Bronchial epithelial cell (primary cell): ENCODE results near the gene HDAC4. TPM values are rescaled to one million over a fixed set of nuclear protein-coding genes. Genes with fewer than 3 reads are reported as not detected.

Source experiments
- DNase-seq: peaks from one replicate; pipeline ENCODE4 v3.0.0-alpha.2; 2010; ENCODE audit warnings: low read depth
- FAIRE-seq: peaks from 2 replicates; lab custom pipeline; 2011; peaks lifted over from hg19 to GRCh38; lab: Jason Lieb, UNC
- H3K27me3 ChIP-seq: 2 replicates; pipeline ENCODE4 v1.5.1; 2011; ENCODE audit warnings: low read length; ENCODE audit not compliant: control insufficient read depth, insufficient read depth
- H3K36me3 ChIP-seq: 2 replicates; pipeline ENCODE4 v1.5.1; 2011; ENCODE audit warnings: low read length; ENCODE audit not compliant: control insufficient read depth, insufficient read depth
- H3K4me3 ChIP-seq: 2 replicates; pipeline ENCODE4 v1.5.1; 2011; ENCODE audit warnings: mild to moderate bottlenecking, low read depth, low read length, control low read depth
- CTCF ChIP-seq: IDR thresholded peaks from 2 replicates; pipeline ENCODE4 v1.5.1; 2011; ENCODE audit warnings: mild to moderate bottlenecking, moderate library complexity, low read length, control low read depth, inconsistent platforms; ENCODE audit not compliant: insufficient read depth, severe bottlenecking
- total RNA-seq: library from RNA; depleted of rRNA; stranded (reverse); fragments of >200 nt; gene quantifications from 2 replicates; pipeline ENCODE4 v1.2.1, GENCODE V29; 2014

HDAC4 gene
- total RNA-seq, 1 donor from 2014 or later, result 5.3 TPM

GRCh38 chr2:239014458-239015217, 386.2 kb downstream of the HDAC4 start:
- DNase-seq, result no peak
- FAIRE-seq, result no peak
- H3K36me3 ChIP-seq, result no peaks in the 10 kb centered on the region

GRCh38 chr2:239013678-239013976, 387.2 kb downstream of the HDAC4 start:
- Histone ChIP-seq H3K36me3 (no peaks in the 10 kb centered on the region), H3K27me3 (peaks cover 2% of the 10 kb centered on the region), H3K4me3 (no peak overlapping the region)
- TF ChIP-seq CTCF, result no peak
- DNase-seq, result no peak
- no peak for FAIRE-seq

More at GRCh38 chr2:239014458-239015217, 386.2 kb downstream of the HDAC4 start:
- Histone ChIP-seq H3K27me3 (no peaks in the 10 kb centered on the region), H3K4me3 (no peak overlapping the region)
- TF ChIP-seq CTCF, result no peak

- DNase-seq (no peak), FAIRE-seq (no peak)
- Histone ChIP-seq H3K4me3 (no peak overlapping the region), H3K36me3 (no peaks in the 10 kb centered on the region), H3K27me3 (peaks cover 2% of the 10 kb centered on the region)
- no peak for TF ChIP-seq CTCF
Measured at GRCh38 chr2:239012936-239013677, 387.7 kb downstream of the HDAC4 start.

GRCh38 chr2:239012228-239012627, 388.6 kb downstream of the HDAC4 start:
- no peak overlapping the region for H3K4me3 ChIP-seq
- FAIRE-seq (no peak), DNase-seq (no peak)
- TF ChIP-seq CTCF, result no peak
- H3K27me3 ChIP-seq, result peaks cover 2% of the 10 kb centered on the region
- no peaks in the 10 kb centered on the region for H3K36me3 ChIP-seq

- no peak for DNase-seq
- Histone ChIP-seq H3K27me3 (peaks cover 2% of the 10 kb centered on the region), H3K36me3 (no peaks in the 10 kb centered on the region), H3K4me3 (no peak overlapping the region)
- no peak for TF ChIP-seq CTCF
- no peak for FAIRE-seq
Measured at GRCh38 chr2:239009589-239009961, 391.2 kb downstream of the HDAC4 start.
